GM12891 (cell line): Measurements from ENCODE around the gene ANKS1B.

ENCODE experiments used
- POLR2A ChIP-seq: IDR thresholded peaks from 2 replicates; pipeline ENCODE4 v1.6.1; 2011; ENCODE audit warnings: low read depth, low read length, control low read depth
- POLR2AphosphoS5 ChIP-seq: IDR thresholded peaks from 2 replicates; pipeline ENCODE4 v1.6.1; 2011; ENCODE audit warnings: low read depth, low read length, control low read depth

DNA sequence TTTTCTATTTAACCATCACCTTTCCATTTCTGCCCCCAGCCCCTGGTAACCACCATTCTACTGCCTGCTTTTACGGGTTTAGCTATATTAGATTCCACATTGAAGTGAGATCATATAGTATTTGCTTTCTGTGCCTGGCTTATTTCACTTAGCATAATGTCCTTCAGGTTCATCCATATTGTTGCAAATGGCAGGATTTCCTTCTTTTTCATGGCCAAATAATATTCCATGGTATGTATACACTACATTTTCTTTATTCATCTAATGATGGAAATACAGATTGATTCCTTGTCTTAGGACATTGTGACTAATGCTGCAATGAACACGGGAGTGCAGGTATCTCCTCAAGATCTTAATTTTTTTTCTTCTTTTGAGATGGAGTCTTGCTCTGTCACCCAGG lies 1137.5 kb downstream of the ANKS1B start:
- no peak for TF ChIP-seq POLR2AphosphoS5
- TF ChIP-seq POLR2A, result no peak
